HG03135 (cell line): Measurements from ENCODE around the gene RPL38.

Source experiments
- ATAC-seq: cut with Tn5 transposase; IDR thresholded peaks from one replicate; pipeline ENCODE4 v1.9.1; 2021; ENCODE audit warnings: mild to moderate bottlenecking, moderate library complexity; ENCODE audit not compliant: unreplicated experiment

The RPL38 gene

DNA sequence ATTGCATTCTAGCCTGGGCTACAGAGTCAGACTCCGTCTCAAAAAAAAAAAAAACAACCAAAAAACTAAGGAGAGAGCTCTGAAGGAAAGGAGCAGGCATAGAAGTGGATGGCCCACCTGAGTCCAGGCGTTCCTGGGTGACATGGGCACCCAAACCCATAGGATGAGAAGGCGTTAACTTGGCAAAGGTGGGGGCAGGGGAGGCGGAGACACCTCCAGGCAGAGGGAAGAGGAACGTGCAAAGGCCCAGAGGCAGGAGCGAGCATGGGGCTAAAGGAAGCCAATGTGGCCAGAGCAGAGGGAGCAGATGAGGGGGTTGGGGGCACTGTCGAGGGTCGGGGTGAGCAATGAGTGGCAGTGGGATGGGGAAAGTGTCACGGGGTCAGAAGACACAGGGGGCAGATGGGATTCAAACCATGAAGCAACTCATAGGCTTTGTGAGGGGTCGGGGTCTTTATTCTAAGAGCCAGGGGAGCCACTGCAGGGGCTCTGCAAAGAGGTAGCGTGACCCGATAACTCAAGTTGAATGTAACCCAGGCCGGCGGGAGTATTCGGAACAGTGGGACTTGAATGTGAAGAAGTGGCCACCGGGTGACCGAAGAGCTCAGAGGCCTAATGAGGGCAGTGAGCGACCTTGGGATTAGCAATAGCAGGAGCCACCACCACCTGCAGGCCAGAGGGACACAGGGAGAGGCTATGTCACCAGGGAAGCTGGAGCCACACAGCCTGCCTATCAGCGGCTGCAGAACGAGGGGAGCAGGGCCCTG lies 21.7 kb downstream of the RPL38 start:
- ATAC-seq = no peak

DNA sequence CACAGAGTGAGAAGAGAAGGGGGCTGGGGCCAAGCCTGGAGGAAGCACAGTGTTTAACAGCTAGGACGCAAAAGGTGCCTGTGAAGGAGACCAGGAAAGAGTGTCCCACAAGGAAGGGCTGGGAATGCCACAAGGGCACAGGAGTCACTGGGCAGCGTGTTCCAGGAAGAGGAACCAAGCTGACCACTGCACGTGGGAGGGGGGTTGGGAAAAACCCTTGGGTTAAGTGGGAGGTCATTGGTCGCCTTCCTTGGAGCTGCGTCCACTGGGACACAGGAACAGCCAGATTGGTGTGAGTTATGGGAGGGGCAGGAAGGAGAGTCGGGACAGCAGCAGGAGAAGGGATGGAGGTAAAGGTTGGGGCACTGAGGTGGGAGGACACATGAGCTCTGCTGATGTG lies 22.8 kb downstream of the RPL38 start:
- no peak for ATAC-seq

DNA sequence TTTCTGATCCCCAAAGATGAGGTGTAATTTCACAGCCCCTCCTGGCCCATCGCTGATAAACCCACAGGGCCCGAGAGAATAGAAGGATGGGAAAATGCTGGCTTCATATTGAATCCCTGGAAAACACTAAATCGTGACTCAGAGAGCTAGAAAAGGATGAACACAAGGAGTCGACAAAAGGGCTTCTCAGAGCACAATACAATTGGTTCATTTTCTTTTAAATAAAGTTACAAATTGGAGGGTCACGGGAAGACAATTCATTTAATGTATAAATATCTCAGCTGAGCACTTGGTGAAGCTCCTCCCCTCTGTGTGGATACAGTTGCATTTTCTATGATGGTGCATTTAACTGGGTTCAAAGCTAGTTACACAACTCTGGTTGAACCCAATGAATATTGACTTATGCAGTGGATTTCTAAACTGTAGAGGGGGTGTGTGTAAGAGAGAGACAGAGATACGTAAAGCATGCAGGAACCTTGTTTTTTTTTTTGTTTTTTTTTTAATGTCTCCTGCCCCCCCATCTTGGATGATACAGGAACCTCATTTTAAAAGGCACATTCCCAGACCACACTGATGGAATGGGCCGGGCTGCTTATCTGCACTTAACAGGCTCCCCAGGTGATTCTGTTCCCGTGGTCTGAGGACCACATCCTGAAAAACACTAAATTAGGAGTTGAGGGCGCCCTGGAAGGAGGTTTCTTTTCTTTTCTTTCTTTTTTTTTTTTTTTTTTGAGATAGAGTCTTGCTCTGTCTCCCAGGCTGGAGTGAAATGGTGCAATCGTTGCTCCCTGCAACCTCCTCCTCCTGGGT lies 24.0 kb downstream of the RPL38 start:
- ATAC-seq = no peak

DNA sequence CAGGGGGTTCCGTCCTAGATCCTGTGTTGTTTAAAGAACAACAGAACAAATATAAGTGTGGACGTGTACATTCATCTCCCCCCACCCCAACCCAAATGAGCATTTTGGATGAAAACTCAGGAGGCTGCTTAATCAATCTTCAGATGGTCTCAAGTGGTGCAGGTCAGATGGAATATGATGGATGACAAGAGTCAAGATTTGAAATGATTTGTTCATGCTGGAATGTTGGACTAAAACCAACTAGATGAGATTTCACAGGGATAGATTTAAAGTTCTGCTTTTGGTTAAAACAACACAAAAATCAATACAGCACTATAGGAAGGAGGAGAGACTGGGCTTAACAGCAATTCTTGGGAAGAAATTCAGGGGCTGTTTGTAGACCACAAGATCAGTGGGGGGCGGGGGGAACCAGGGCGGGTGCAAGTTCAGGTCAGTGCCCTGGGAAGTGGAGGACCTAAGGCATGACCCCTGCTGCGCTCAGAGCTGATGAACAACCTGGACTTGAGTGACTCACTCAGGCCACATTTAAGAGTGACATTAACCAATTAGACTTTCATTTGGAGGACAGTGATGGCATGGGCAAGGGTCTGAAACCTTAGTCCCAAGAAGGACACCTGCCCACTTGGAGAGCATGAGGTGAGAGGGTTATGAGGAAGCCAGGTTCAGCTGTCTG lies 25.0 kb downstream of the RPL38 start:
- no peak for ATAC-seq

DNA sequence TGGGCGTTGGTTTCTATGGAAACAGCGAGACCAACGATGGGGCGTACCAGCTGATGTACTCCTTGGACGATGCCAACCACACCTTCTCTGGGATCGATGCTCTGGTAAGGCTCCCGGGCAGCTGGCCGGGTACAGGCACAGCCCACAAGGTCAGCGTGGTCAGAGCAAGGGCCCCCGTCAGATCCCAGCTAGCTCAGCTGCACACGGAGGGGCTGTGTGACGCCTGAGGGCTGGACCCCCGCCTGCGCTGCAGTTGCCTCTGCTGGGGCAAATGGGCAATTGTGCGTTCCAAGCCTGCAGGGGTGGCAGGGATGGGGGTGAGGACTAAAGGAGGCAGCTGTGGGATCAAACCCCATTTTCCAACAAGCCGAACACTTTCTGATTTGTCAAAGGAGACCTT lies 27.4 kb downstream of the RPL38 start:
- no peak for ATAC-seq

DNA sequence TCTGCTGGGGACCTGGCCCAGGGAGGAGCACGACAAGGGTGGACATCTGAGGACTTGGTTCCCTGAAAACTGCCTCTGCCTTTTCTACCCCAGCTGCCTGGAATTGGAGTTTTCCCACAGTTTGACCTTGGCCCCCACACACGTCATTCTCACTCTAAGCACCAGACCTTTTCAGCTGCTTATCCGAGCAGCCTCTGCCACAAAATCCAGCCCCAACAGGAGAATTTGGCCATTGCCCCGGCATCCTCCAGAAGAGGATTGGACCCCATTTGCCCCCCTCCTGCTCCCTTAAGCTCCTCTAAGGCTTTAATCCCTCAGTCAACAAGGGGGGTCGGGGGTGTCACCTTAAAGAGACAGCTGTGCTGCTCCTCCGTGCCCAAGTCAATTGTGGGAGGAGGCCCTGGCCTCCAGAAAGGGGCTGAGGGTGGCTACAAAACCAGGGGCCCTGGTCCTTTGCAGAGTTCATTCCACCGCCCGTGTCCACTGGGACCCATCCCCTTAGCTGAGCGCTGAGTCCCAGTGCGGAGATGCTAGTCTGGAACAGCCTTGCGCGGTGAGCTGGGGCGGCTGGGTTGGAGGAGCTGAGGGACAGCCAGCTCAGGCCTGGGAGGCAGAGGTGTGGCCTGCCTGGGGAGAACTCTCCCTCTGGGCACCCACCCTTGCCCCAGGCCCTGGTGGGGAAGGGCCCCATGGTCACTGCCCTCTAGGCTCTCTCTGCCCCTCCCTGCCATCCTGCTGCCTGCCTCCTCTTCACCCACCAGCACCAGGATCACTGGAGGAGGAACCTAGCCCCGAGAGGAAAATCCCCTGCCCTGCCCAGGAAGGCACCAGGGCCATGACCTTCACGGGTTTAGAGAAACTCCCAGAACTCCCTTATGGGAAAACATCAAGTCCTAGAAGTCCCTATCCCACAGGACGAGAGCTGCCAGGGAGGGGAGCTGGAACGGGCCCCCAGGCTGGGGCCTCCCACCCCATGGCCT lies 28.7 kb downstream of the RPL38 start:
- ATAC-seq = no peak

DNA sequence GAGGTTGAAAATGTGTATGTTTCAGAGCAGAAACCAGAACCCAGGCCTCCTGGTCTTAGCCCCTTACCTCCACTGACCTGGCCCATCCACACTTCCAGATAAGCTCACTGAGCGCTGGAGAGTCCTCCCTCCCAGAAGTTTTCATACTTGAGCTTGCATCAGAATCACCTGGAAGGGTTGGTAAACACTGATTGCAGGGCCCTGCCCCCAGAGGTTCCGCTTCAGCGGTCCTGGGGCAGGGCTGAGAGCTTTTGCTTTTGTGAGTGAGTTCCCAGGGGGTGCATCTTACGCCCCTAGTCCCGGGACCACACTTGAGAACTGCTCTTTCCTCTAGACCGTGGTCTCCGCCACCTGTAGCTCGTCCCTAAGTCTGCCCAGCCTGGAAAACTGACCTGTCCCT lies 30.5 kb downstream of the RPL38 start:
- ATAC-seq = no peak

DNA sequence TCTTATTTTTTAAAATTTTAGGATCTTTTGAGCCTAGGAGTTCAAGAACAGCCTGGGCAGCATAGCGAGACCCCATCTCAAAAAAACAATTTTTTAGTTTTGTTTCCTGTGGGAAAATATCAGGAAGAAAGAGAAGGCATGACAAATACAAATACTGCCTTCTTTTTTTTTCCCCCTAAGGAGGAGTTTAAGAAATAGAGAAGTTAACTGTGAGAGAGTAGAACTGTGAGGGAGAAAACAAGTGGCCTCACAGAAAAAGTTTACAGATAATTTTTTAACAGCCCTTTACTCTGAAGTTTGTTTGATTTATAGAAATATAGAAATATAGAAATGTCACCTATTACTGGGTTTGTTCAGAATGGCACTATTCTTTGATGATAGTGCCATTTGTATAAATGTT lies 31.0 kb downstream of the RPL38 start:
- no peak for ATAC-seq

DNA sequence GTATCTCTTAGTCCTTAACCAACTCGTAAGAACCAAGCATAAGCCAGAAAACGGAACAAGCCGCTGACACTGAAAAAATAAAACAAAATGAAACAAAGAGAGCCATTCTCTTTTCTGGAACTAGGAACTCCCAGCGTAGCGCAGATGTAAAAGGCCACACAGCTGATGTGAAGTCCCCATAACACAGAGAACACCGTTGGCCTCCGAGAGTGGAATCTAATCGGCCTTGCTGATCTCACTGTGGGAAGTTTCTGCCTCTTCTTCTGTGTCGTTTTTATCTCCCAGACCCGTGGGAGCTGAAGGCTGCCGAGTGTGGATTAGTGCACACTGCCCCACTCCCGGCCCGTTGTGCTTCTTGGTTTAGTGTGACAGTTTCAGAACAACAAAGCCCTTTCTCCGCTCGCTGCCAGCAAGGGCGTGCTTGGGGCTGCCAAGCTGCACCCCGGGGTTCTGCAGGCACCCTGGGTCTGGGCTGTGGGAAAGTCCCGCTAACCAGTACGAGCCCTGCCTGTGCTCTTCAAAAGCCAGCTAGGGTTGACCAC lies 31.6 kb downstream of the RPL38 start:
- no peak for ATAC-seq

DNA sequence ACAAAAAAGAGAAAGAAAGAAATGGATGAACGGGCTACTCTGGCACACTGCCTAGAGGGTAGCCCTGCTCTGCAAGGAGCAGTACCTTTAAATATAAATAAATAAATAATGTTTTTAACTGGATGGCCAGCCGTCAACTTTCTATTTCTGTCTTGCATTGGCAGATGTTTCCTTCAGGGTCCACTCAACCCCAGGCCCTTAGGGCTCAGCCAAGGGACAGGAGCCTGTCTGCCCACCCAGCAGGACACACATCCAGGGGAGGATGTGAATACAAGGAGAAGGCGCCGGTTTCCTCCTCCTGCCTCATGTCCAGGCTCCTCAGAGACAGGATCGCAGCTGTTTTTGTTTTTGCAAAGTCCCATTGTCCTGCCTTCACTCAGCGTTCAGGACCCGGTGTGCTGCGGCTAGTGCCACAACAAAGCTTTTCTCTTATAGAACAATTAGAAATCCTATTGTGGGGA lies 32.5 kb downstream of the RPL38 start:
- ATAC-seq = no peak

DNA sequence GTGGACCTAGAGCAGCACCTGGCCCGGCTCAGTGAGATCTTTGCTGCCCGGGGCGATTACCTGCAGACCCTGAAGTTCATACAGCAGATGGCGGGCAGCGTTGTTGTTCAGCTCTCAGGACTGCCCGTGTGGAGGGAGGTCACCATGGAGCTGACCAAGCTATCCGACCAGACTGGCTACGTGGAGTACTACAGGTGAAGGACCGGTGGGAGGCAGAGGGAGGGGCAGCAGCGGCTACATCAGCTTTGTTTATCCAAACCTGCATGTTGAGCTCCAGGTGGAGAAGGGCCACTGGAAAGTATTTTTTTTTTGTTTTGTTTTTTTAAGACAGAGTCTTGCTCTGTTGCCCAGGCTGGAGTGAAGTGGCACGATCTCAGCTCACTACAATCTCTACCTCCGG lies 33.8 kb downstream of the RPL38 start:
- ATAC-seq = no peak

DNA sequence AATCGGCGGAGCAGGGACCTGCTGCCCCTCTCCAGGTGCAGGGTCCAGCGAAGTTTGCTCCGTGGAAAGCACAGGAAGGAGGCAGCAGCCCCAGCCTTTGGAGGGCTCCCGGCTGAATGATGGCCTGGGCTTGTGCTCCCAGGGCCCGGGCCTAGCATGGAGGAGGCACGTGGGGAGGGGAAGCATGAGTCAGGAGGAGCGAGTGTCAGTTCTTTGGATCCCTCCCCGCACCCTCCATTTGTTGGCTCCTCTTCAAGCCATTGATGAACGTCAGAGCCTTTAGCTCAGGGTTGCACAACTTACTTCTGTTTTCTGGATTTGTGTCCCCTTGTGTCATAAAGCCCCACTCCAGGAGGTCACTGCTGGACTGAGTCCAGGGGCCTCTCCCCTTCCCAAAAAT lies 35.7 kb downstream of the RPL38 start:
- no peak for ATAC-seq

DNA sequence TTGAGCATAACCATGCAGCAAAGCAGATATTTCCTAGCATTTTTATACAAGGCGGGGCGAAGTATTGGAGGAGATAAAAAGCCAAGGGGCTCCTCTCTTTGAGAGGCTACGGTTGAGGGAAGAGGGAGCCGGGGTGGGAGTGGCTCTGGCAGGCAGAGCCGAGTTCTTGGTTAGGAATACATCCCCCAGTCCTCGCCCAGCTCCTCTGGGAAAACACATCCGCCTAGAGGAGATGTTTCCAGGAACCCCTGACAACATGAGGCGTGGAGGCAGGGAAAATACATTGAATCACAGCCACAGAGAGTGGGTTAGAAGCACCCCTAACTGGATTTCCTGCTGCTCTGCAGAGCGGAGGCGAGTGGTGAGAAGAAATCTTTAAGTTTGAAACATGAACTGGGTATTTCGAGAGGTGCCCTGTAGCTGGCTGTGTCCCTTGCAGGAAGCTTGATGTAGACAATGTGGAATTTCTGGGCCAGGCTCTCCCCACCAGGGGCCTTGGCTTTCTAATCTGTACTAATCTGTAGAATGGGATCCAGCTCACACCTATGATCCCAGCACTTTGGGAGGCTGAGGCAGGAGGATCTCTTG lies 37.2 kb downstream of the RPL38 start:
- ATAC-seq = no peak

DNA sequence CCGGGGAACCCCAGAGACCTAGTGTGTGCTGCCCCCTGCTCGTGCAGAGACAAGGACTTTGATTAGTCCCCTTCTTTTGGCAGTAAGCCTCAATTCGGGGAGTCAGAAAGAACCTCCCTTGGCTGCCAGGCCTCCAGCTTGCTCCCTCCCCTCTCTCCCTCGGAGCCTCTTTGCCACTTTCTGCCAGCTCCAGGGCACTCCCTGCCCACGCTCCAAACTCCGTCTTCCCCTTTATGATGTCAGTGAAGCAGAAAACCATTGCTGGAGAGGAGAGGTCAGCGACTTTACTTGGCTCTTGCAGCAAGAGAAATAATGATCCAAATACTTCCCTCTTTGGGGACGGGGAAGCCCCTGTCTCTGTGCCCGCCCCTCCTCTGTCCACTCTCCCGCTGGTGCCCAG lies 38.0 kb downstream of the RPL38 start:
- no peak for ATAC-seq

DNA sequence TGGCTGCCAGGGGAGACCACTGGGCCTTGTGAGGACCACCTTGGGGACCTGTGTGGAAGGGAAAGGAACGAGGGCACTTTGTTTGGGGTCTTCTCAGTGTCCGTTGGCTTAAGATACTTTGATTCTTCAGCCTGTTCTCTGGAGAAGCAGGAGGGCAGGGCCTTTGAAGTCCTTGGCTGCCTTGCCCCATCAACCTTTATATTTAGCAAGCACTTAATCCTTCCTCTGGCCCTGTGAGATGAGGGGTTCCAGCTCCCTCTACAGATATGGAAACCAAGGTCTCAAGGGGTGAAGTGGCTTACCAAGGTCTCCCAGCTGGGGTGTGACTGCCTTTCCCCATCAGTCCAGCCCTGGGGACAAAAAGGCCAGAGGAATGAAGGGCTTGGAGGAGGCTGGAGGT lies 38.4 kb downstream of the RPL38 start:
- no peak for ATAC-seq

DNA sequence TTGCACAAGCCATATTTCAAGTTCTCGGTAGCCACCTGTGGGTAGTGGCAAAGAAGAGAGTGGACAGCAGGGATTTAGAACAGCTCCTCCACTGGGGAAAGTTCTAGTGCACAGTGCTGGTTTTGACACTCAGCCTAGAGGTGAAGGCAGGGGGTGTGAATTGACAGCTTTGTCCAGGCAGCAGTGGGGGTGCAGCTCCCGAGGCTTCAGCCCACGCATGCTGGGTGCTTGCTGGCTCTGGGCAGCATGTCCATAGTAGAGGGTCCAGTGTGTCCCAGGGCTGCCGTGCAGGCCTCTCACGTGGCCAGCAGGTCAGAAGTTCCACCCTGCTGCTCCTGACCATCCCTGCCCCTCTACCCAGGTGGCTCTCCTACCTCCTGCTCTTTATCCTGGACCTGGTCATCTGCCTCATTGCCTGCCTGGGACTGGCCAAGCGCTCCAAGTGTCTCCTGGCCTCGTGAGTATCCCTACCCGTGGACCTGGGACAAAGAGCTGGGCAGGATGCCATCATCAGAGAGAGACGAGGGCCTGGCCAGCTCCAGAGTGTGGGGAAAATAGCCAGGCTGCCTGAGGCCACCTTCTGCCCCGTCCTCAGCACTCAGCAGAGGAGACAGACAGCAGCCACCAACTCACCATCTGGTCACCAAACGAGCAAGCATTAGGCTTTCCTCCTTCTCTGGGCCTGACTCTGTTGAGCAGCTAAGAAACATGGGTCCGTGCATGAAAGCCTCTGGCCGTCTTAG lies 39.7 kb downstream of the RPL38 start:
- ATAC-seq = no peak

DNA sequence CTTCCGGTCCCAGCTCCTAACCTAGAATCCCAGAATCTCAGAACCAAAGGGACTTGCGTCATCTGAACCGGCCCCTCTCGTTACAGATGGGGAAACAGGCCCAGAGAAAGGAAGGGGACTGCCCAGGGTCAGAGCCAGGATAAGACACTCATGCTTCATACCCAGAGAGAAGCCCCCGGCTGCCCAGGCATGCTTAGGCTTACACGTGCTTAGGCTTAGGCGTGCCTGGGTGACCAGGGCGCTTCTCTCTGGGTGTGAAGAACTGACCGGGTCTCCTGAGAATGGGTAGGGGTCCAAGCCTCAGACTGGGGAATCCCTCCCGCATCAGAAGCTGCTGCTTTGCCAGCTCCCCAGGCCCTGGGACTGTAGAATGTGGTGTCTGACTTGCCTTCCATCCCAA lies 40.6 kb downstream of the RPL38 start:
- ATAC-seq = no peak

DNA sequence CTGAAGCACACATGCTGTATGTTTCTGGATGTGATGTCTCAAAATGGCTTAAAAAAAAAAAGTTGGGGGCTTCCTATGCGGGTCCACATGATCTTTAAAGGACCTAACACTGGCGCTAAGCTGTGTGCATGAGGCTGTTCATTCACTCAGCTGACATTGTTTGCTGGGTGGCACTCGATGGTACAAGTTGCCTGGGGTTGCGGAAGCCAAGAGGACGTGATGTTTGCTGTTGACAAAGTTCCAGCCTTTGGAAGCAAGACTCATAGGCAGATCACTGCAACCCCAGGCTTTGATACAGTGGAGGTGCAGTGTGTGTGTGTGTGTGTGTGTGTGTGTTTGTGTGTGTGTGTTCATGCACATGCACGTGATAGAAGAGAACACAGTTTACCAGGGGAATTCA lies 41.1 kb downstream of the RPL38 start:
- ATAC-seq = no peak

DNA sequence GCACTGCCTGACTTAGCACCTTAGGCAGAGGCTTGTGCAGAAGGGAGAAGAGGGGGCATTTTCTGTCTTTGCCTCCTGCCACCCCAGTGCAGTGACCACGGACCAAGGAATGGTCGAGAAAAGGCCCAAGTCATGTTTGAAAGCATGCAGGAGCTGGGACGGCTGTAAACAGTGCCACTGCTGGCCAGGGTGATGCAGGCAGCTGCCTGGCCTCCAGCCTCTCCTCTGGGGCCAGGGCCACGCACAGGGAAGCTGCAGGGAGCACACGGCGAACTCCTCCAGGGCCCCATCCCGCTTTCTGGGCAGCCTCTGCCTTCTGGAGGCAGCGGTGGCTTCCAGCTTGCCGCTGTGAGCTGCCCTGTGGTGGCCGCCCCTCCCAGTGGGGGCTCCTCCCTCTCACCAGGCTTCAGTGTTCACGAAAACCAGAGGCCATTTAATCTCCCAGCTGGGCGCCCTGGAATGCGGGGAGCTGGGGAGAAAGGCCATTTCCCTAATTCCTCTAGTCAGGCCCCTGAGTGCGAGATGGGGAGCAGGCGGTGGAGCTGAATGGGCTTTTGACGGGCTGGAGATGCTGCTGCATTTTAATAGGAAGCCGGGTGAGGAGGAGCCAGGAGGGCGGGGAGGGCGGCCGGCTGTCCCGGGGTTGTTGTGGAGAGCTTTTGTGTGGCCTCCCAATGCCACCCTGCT lies 41.8 kb downstream of the RPL38 start:
- no peak for ATAC-seq
